Testis (tissue), 2 donors: ENCODE data around the gene RUSC1.

Source experiments
- CTCF ChIP-seq, 3 experiments: fragments of 450-650 bp in 2 of 3; fragments of 200-600 bp in 1 of 3; sonication (generic) in 1 of 3; IDR thresholded peaks; one replicate each; pipeline ENCODE4 v1.5.1; 2016 to 2019; ENCODE audit warnings: antibody characterized with exemption in 3 of 3, mild to moderate bottlenecking in 2 of 3, moderate library complexity in 1 of 3
- POLR2A ChIP-seq: fragments of 450-650 bp; IDR thresholded peaks from one replicate; pipeline ENCODE4 v1.6.1; 2017; ENCODE audit warnings: antibody characterized with exemption, mild to moderate bottlenecking, moderate library complexity

DNA sequence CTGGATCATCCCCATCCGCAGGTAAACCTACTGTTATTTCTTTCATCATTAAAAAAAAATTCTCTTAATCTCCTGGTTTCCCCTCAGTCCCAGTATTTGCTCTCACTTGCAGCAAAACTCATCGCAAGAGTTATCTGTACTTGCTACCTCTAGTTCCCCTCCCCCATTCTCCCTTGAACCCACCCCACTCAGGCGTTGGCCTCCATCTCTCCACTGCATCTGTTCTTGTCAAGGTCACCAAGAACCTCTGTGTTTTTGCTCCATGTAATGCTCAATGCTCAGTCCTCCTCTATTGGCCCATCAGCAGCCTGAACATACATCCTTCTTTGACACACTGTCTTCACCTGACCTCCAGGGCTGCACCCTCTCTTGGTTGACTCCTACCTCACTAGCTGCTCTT is 24.0 kb upstream of the RUSC1 start:
- TF ChIP-seq CTCF (IDR thresholded peaks at IDR 0.05) (no peak), POLR2A (no peak)
